ENCODE results near the gene ZNF394.
"Not testable (repeated sequence)": the region's sequence is repeated elsewhere in the genome, so short reads cannot be mapped to it uniquely, and the experiment has no call there.

Gene ZNF394

DNA sequence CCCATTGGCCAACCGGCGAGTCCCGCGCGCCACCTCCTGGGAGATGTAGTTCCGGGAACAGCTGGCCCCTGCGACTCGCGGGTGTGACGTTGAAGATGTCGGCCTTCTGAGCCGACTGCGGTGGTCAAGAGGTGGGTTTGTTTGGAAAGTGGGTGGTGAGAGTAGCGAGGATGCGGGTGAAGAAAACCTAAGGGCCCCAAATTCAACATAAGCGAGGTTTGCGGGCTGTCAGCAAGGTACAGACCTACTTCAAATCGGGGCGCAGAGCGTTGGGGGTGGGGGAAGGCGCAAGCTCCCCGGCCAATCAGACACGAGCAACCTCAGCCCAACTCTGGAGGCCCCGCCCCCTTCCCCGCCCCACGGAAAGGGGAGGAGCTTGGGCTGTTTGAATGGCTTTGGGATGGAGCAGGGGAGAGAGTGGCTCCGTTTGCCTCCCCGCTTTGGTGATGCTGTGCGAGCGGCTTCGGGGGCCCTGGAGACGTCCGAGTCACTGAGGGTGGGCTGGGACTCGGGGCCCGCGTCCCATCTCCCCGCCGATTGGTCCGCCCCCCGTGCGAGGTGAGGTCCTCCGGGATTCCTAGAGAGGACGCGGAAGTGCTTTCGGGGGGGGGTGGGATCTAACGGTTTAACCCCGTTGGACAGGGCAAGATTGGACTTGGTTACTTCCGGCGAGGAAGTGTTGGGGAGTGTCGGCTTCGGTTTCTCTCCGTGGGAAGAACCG, 4.7 kb upstream of the ZNF394 start, which contains the start of gene ZKSCAN5:
ZKSCAN5 (plus strand) TSS at position 60 of the 721 bp plus-strand sequence. CDS start 1,383 bp downstream, outside the sequence.
- Mint-ChIP-seq H3K27ac (peak within 1 kb of the TSS; percentile 98), H3K36me3 (ENCODE audit: low read depth) (peaks cover 15% of the 10 kb centered on the region), H3K9me3 (peaks cover 5% of the 10 kb centered on the region), H3K4me1 (ENCODE audit: low read depth) (peaks cover 34% of the 10 kb centered on the region), H3K4me3 (peak within 1 kb of the TSS; percentile 98), H3K27me3 (no peaks in the 10 kb centered on the region)

DNA sequence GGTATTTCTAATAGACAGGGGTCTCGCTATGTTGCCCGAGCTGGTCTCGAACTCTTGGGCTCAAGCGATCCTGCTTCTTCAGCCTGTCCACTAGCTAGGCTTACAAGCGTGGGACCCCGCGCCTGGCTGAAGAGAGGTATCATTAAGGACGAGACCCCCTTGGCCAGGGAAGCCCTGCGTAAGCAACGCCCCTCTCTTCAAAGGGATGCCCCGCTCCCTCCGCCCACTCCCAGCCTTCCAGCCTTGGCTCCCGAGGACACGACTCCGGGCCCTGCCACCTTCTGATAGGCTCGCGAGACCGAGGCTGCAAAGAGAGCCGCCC, 4.2 kb upstream of the ZNF394 start:
- Mint-ChIP-seq H3K4me3 (peak overlapping the region; percentile 98), H3K4me1 (ENCODE audit: low read depth) (peaks cover 34% of the 10 kb centered on the region), H3K9me3 (peaks cover 5% of the 10 kb centered on the region), H3K27ac (peak overlapping the region; percentile 98), H3K36me3 (ENCODE audit: low read depth) (peaks cover 15% of the 10 kb centered on the region), H3K27me3 (no peaks in the 10 kb centered on the region)

DNA sequence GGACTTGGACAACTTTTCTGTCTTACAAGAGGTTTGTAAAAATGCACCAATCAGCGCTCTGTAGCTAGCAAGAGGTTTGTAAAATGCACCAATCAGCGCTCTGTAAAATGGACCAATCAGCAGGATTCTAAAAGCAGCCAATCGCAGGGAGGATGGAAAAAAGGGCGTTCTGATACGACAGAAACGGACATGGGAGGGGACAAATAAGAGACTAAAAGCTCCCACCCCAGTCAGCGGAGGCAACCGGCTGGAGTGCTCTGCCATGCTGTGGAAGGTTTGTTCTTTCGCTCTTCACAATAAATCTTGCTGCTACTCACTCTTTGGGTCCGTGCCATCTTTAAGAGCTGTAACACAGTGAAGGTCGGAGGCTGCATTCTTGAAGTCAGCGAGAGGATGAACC, 1.2 kb upstream of the ZNF394 start:
- Mint-ChIP-seq H3K4me3 (peak overlapping the region; percentile 100), H3K4me1 (ENCODE audit: low read depth) (peaks cover 39% of the 10 kb centered on the region), H3K36me3 (ENCODE audit: low read depth) (peaks cover 30% of the 10 kb centered on the region), H3K27ac (peak overlapping the region; percentile 99)
- not testable (repeated sequence) for H3K9me3 Mint-ChIP-seq, H3K27me3 Mint-ChIP-seq

DNA sequence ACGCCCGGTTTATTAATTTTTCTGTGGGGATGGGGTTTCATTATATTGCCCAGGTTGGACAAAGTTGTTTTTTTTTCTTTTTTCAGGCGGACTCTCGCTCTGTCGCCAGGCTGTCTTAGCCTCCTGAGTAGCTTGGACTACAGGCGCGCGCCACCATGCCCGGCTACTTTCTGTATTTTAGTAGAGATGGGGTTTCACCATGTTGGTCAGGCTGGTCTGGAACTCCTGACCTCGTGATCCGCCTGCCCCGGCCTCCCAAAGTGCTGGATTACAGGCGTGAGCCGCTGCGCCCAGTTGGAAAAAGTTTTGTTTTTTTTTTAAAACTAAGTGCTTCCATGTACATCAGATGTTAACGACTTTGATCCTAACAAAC, 542 bp upstream of the ZNF394 start:
- H3K4me1 Mint-ChIP-seq (ENCODE audit: low read depth) = peaks cover 35% of the 10 kb centered on the region

DNA sequence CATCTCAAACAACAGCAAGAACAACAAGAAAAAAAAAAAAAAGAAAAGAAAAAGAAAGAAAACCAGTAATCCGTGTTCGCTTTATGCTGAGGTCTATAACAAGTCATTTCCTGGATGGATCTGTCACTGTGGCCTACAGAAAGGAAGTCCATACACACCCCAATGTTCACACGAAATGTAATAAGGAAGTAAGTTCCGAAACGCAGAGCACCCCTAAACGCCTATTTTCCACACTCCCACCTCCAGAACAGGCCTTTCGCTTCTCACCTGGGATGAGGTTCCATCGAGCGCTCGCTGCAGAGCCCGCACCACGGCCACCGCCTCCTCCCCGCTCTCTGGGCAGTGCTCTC, 735 bp downstream of the ZNF394 start:
- Mint-ChIP-seq H3K27ac (peak overlapping the region; percentile 99), H3K27me3 (no peaks in the 10 kb centered on the region), H3K36me3 (ENCODE audit: low read depth) (peaks cover 44% of the 10 kb centered on the region), H3K9me3 (peaks cover 6% of the 10 kb centered on the region), H3K4me1 (ENCODE audit: low read depth) (peaks cover 31% of the 10 kb centered on the region), H3K4me3 (peak overlapping the region; percentile 100)

More for the DNA sequence above, 542 bp upstream of the ZNF394 start:
- peak overlapping the region; percentile 100 for H3K4me3 Mint-ChIP-seq
- peak overlapping the region; percentile 99 for H3K27ac Mint-ChIP-seq
- H3K27me3 Mint-ChIP-seq = no peaks in the 10 kb centered on the region
- peaks cover 5% of the 10 kb centered on the region for H3K9me3 Mint-ChIP-seq
- H3K36me3 Mint-ChIP-seq (ENCODE audit: low read depth) = peaks cover 33% of the 10 kb centered on the region

DNA sequence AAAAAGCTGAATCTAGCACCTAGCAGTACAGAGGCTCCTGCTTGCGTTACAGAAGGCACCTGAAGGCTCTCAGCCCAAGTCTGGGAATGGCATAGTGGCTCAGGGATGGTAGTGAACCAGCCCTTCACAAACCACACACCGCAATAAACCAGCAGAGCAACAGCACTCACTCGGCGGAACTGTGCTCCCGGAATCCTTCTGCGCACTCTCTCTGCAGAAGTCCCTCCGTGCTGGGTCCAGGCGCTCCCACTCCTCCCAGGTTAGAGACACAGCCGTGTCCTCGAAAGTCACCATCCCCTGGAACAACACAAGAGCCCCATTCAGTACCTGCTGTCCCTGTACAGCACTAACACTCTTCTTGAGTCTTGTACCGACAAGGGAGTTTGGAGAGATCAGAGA, 1.5 kb downstream of the ZNF394 start:
- peak overlapping the region; percentile 99 for H3K27ac Mint-ChIP-seq
- H3K4me3 Mint-ChIP-seq = peak overlapping the region; percentile 100
- peaks cover 14% of the 10 kb centered on the region for H3K9me3 Mint-ChIP-seq
- H3K27me3 Mint-ChIP-seq = no peaks in the 10 kb centered on the region
- peaks cover 52% of the 10 kb centered on the region for H3K36me3 Mint-ChIP-seq (ENCODE audit: low read depth)
- H3K4me1 Mint-ChIP-seq (ENCODE audit: low read depth) = peaks cover 31% of the 10 kb centered on the region

DNA sequence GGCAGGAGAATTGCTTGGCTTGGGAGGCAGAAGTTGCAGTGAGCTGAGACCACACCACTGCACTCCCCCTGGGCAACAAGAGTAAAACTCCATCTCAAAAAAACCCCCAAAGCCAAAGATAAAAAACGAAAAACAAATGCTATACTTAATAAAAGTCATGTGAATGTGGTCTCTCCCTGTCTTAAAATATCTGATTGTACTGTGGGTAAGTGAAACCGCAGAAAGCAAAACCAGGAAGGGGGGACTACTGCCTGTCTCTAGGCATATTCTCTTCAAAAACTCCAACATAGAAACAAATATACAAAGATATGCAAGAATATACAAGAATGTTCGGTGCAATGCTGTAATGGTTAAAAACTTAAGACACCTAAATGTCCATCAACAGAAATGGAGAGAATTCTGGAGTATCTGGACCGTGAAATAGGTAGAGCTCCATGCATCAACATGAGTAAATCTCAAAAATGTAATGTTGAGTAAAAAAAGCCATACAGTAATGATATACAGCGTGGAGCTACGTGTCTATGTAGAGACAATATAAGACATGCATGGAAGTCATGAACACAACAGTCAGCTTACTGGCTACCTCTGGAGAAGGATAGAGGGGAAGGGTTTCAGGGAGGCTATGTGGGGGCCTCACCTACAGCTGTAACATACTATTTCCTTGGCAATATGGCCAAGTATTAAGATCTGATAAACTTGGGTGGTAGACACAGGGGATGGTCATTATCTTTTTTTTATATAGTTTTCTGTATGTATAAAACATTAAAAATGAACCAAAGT, 2.1 kb downstream of the ZNF394 start:
- Mint-ChIP-seq H3K36me3 (ENCODE audit: low read depth) (peaks cover 58% of the 10 kb centered on the region), H3K4me1 (ENCODE audit: low read depth) (peaks cover 26% of the 10 kb centered on the region), H3K4me3 (peak overlapping the region; percentile 100)

DNA sequence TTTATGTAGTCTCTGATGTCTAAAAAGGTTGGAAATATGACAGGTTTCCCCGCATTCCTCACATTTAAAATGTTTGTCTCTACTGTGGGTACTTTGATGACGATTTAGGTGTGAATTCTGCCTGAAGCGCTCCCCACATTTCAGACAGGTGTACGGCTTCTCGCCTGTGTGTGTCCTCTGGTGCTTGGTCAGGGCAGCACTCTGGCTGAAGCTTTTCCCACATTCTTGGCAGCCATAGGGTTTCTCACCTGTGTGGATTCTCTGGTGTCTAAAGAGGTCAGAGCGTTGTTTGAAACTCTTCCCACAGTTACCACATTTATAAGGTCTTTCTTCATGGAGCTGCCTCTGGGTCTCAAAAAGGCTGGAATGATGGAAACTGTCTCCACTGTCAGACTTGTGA, 6.3 kb downstream of the ZNF394 start:
- peaks cover 72% of the 10 kb centered on the region for H3K36me3 Mint-ChIP-seq (ENCODE audit: low read depth)
- no peak overlapping the region for H3K4me3 Mint-ChIP-seq

More for the DNA sequence above, 2.1 kb downstream of the ZNF394 start:
- H3K27me3 Mint-ChIP-seq = no peaks in the 10 kb centered on the region
- H3K27ac Mint-ChIP-seq = peak overlapping the region; percentile 66
- peaks cover 18% of the 10 kb centered on the region for H3K9me3 Mint-ChIP-seq

DNA sequence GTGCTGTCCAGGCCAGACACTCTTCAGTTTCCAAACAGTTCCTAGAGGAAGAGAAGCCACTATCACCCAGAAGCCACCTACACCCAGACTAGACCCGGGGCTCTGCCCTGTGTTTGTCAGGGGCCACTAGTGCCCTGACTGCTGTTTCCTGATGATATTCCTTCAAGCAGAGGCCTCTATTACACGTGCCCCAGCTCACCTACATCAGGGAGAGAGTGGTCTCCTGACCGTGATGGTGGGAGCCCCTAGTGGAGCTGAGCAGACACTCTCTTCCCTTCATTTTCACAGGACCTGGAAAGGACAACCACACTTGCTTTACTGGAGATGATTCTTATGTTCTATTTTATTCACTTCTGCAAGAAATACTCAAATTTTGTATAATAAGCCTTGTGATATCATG, 9.2 kb downstream of the ZNF394 start:
- no peaks in the 10 kb centered on the region for H3K27me3 Mint-ChIP-seq
- peaks cover 69% of the 10 kb centered on the region for H3K36me3 Mint-ChIP-seq (ENCODE audit: low read depth)
- no peaks in the 10 kb centered on the region for H3K4me1 Mint-ChIP-seq (ENCODE audit: low read depth)
- H3K27ac Mint-ChIP-seq = no peak overlapping the region
- H3K4me3 Mint-ChIP-seq = no peak overlapping the region
- H3K9me3 Mint-ChIP-seq = peaks cover 15% of the 10 kb centered on the region

More for the DNA sequence above, 6.3 kb downstream of the ZNF394 start:
- H3K27me3 Mint-ChIP-seq = no peaks in the 10 kb centered on the region
- H3K27ac Mint-ChIP-seq = no peak overlapping the region
- H3K4me1 Mint-ChIP-seq (ENCODE audit: low read depth) = peaks cover 15% of the 10 kb centered on the region
- peaks cover 15% of the 10 kb centered on the region for H3K9me3 Mint-ChIP-seq

DNA sequence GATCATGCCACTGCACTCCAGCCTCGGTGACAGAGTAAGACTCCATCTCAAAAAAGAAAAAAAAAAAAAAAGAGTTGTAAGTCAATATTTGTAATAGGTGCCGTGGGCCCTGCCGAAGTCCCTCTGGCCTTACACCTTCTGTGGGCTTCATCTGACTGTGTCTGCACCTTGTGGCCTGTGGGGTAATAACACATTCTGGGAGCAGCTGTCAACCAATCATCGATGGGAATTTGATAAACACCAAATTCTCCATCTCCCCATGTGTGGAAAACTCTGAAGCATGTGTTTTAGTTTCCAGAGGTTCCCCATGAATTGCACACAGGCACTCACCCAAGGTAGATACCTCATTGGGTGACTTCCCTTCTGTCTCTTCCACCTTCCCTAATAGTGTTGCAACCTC, 10.8 kb downstream of the ZNF394 start:
- Mint-ChIP-seq H3K36me3 (ENCODE audit: low read depth) (peaks cover 66% of the 10 kb centered on the region), H3K9me3 (peaks cover 13% of the 10 kb centered on the region), H3K27ac (no peak overlapping the region), H3K27me3 (no peaks in the 10 kb centered on the region), H3K4me3 (no peak overlapping the region), H3K4me1 (ENCODE audit: low read depth) (no peaks in the 10 kb centered on the region)

DNA sequence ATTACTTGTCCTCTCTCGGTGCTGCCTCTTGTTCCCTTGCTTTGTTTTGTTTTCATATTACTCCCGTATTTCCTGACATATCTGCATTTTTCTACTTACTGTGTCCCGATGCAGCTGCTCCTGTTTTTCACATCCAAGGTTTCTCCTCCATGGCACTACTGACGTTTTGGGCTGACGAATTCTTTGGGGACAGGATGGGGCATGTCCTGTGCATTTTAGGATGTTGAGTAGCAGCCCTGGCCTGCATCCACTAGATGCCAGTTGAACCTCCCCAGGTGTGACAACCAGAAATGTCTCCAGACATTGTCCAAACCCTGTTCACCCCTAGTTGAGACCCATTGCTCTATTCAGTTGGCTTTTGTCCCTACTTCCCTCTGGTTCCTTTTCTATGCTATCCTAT, 15.0 kb downstream of the ZNF394 start:
- H3K4me3 Mint-ChIP-seq = no peak overlapping the region
- peaks cover 57% of the 10 kb centered on the region for H3K36me3 Mint-ChIP-seq (ENCODE audit: low read depth)
- H3K27ac Mint-ChIP-seq = no peak overlapping the region
- H3K9me3 Mint-ChIP-seq = no peaks in the 10 kb centered on the region
- no peaks in the 10 kb centered on the region for H3K4me1 Mint-ChIP-seq (ENCODE audit: low read depth)
- H3K27me3 Mint-ChIP-seq = no peaks in the 10 kb centered on the region

DNA sequence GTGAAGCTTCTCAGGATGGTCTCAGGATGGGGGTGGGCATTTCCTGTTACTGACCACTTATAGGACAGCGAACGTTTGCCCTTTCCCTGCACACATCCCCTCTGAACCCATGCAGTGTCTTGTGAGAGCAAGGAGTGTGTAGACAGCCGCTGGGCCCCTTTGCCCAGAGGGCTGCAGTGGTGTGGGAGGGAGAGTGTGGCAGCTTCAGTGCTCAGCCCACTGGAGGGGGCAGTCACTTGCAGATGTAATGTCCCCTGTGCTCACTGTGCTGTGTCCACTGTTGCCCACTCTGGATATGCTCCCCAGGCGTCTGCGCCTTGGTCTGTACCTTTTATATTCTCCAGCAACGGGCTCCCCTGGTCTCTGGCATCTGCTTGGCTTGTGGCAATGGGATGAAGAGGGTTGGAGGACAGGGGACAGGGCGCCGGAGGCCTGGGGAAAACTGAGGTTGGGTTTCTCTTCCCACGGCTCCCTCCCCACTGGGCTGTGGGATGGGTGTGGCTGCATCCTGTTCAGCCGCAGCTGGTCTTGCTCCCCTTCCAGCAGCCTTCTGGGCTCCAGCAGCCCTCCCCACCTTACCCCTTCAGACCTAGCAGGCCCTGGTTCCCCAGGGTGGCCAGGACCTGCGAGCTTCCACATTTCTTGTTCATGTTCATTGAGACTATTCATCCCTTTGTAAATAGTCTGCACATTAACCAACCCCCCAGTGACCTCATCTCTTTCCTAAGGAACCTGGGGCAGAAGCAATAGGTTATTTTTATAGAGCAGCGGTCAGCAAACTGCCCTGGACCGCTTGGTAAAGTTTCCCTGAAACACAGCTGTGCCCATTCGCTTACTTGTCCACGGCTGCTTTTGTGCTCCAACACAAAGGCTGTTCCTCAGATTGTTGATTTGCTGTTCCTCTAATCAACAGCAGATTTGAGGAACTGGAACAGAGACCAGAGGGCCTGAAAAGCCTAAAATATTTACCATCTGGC, 21.3 kb downstream of the ZNF394 start:
- H3K27me3 Mint-ChIP-seq = no peaks in the 10 kb centered on the region
- no peaks in the 10 kb centered on the region for H3K9me3 Mint-ChIP-seq
- H3K27ac Mint-ChIP-seq = no peak overlapping the region
- peaks cover 29% of the 10 kb centered on the region for H3K4me1 Mint-ChIP-seq (ENCODE audit: low read depth)
- H3K4me3 Mint-ChIP-seq = no peak overlapping the region
- peaks cover 39% of the 10 kb centered on the region for H3K36me3 Mint-ChIP-seq (ENCODE audit: low read depth)

DNA sequence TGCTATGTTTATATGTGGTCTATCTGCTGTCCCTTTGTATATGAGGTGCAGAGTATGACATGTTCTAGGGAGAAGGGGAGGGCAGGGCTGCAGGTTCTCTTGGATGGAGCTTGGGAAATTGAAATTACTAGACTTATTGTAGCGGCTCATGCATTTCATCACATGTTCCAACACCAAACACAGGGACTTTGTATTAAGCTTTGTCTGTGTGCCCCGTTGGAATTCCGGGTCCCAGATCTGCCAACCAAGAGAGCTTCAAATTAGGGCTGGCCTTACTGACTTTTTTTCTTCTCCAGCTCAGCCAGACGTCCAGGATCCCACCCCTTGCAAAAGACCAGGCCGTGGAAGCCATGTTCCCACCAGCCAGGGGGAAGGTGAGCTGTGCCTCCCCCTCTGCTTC, 24.0 kb downstream of the ZNF394 start:
- Mint-ChIP-seq H3K4me3 (no peak overlapping the region), H3K9me3 (no peaks in the 10 kb centered on the region), H3K27ac (no peak overlapping the region), H3K27me3 (no peaks in the 10 kb centered on the region), H3K4me1 (ENCODE audit: low read depth) (peaks cover 48% of the 10 kb centered on the region), H3K36me3 (ENCODE audit: low read depth) (peaks cover 35% of the 10 kb centered on the region)

DNA sequence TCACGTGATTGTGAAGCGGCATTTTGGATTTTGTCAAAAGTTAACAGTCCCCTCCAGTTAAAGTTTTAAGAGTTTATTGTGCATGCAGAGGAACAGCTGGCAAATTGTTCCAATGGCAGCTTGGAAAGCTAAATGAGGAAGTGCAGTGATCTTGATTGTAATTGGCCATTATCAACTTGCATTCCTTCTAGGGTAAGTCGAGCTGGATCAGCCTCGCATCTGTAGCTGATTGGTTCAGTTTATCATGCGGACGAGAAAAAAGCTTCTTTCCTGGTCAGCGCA, 26.8 kb downstream of the ZNF394 start:
- H3K36me3 Mint-ChIP-seq (ENCODE audit: low read depth) = peaks cover 15% of the 10 kb centered on the region

More for the DNA sequence above, 26.8 kb downstream of the ZNF394 start:
- Mint-ChIP-seq H3K4me3 (peak overlapping the region; percentile 97), H3K9me3 (no peaks in the 10 kb centered on the region), H3K27me3 (no peaks in the 10 kb centered on the region), H3K4me1 (ENCODE audit: low read depth) (peaks cover 40% of the 10 kb centered on the region), H3K27ac (peak overlapping the region; percentile 87)
